ENCODE results near the gene NOS1.

Gene NOS1

GRCh38 chr12:117167769-117168168 is 193.7 kb downstream of the NOS1 start:
- DNase-seq, result no peak

GRCh38 chr12:117166107-117166506 is 195.3 kb downstream of the NOS1 start:
- DNase-seq, result no peak

- DNase-seq, result no peak
Observed at GRCh38 chr12:117165342-117165741, 196.1 kb downstream of the NOS1 start.

GRCh38 chr12:117162633-117163032 is 198.8 kb downstream of the NOS1 start:
- DNase-seq, result no peak

GRCh38 chr12:117162167-117162539 is 199.3 kb downstream of the NOS1 start:
- DNase-seq, result no peak

GRCh38 chr12:117161460-117162166 is 199.8 kb downstream of the NOS1 start:
- DNase-seq, result no peak

- DNase-seq, result no peak
Observed at GRCh38 chr12:117159674-117160073, 201.8 kb downstream of the NOS1 start.

GRCh38 chr12:117158911-117159553 is 202.4 kb downstream of the NOS1 start:
- DNase-seq, result no peak
